ENCODE measurements around the gene CMBL. TPM values are rescaled to one million over a fixed set of nuclear protein-coding genes. Genes with fewer than 3 reads are reported as not detected.
A peak's percentile ranks its signal among the peaks of the same experiment; 100 is the strongest.

The CMBL gene
- polyA plus RNA-seq, 3 donors, result 0.39 to 5.4 TPM; not detected in 1

DNA sequence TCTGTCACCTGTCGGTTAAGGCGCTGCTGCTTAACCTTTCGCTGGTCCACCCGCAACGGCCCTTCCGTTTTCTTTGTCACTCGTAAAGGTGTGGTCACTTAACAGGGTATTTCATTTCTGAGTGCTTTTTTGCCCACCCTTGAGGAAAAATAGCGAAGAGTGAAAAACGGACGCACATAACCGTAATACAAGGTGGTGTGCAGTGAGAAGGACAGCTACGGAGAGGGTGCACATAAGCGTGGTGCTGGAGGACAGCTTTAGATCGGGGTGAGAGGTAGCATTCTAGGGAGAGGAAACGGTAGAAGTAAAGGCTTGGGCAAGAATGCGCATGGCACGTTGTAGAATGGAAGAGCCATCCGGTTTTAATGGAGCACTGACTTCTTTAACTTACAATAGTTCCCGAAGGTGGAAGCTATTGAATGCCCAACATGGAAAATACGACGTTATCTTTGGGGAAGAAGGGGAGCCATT, 56.9 kb downstream of the CMBL start:
- peaks cover 20 to 31% of the 10 kb centered on the region in 2 donors for H3K36me3 Mint-ChIP-seq
- Histone ChIP-seq H3K27me3 (ENCODE audit: control insufficient read depth in 2 of 2, insufficient read depth in 2 of 2, low read length in 2 of 2) (no peaks in the 10 kb centered on the region), H3K4me1 (ENCODE audit: control insufficient read depth in 1 of 2, insufficient read depth in 2 of 2, low read length in 2 of 2) (peaks cover 24 to 33% of the 10 kb centered on the region in 2 donors), H3K36me3 (replicated peaks in 1 of 2; ENCODE audit: control insufficient read depth in 1 of 2, insufficient read depth in 2 of 2, low read length in 2 of 2) (peaks cover 18 to 25% of the 10 kb centered on the region in 2 donors), H3K79me2 (ENCODE audit: insufficient read depth, low read length) (peaks cover 90% of the 10 kb centered on the region), H3K9ac (ENCODE audit: insufficient read depth, low read length, poor library complexity, severe bottlenecking) (peak overlapping the region; percentile 90), H3K27ac (ENCODE audit: low read depth in 1 of 2, low read length in 2 of 2) (peak overlapping the region; percentile 85 to 99), H2AFZ (ENCODE audit: insufficient read depth, low read depth, low read length, poor library complexity, severe bottlenecking) (peak overlapping the region; percentile 88), H4K20me1 (ENCODE audit: insufficient read depth, low read length) (peaks cover 55% of the 10 kb centered on the region), H3K4me3 (replicated peaks in 1 of 3; ENCODE audit: low read depth in 2 of 3, low read length in 3 of 3) (peak overlapping the region; percentile 88 to 92 (median 89)), H3K9me3 (replicated peaks in 1 of 2; ENCODE audit: control insufficient read depth in 1 of 2, insufficient read depth in 1 of 2, low read length in 2 of 2) (no peaks in the 10 kb centered on the region), H3K4me2 (replicated peaks; ENCODE audit: extremely low read depth, low read length, poor library complexity, severe bottlenecking) (peak overlapping the region; percentile 100)
- intact Hi-C loops (cut with micrococcal nuclease), result loop anchor here in 1 of 2 donors (10.0 kb wide), 1 partner anchor 174 kb away; no protein-coding TSS in a partner anchor
- peaks cover 29% of the 10 kb centered on the region for H3K4me1 Mint-ChIP-seq
- peak overlapping the region; percentile 60 to 100 (median 98) for H3K27ac Mint-ChIP-seq
- TF ChIP-seq CTCF (IDR thresholded peaks at IDR 0.05), result no peak
- peak overlapping the region; percentile 91 to 96 for H3K4me3 Mint-ChIP-seq
- H3K9me3 Mint-ChIP-seq, result no peaks in the 10 kb centered on the region
- peak in 1 of 3 donors; percentile 12 for DNase-seq
- H3K27me3 Mint-ChIP-seq (ENCODE audit: low read depth in 3 of 3), result peaks cover 0 to 5% (median 1%) of the 10 kb centered on the region in 3 donors
- 0% methylated on average over 17 of the region's 21 CpGs for WGBS (ENCODE audit: insufficient coverage)

DNA sequence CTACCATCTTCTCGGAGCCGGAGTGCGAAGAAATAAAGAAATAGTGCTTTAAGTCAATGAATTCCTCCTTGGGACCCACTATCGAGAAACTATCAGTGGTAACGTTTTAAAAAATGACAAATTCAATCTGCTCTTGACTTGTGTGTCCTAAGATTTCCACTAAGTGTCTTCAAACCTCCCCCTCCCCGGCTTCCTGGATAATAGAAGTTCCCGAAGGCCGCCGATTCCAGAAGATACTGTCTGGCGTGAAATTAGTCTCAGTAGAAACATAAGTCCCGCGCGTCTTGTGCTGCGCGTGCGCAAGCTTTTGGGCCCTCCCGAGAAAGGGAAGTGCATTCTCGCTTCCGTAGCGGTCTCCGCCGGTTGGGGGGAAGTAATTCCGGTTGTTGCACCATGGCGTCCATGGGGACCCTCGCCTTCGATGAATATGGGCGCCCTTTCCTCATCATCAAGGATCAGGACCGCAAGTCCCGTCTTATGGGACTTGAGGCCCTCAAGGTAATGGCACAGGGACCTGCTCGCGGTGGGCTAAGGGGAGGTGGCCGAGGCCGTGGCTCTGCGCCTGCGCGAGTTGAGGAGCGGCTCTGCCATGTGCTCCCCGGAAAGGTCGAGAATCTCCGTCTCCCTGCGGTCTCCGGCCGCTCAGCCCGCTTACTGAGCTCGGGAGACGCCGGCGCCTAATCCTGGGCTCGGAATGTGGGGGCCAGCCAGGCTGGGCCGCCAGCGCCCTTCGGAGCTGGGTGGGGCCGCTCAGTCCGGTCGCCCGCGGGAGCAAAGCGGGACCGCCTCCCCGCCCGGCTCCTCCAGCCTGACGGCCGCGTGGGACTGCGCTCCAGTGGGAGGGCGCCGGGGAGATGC, 57.5 kb downstream of the CMBL start, which contains the start of gene CCT5:
TSS of gene CCT5 (plus strand) at position 333 of the 858 bp plus-strand sequence. CDS start at position 394, 61 bp downstream.
- Histone ChIP-seq H3K36me3 (replicated peaks in 1 of 2; ENCODE audit: control insufficient read depth in 1 of 2, insufficient read depth in 2 of 2, low read length in 2 of 2) (peaks cover 12 to 18% of the 10 kb centered on the region in 2 donors), H3K4me1 (ENCODE audit: control insufficient read depth in 1 of 2, insufficient read depth in 2 of 2, low read length in 2 of 2) (peaks cover 24 to 33% of the 10 kb centered on the region in 2 donors), H3K4me3 (replicated peaks in 1 of 3; ENCODE audit: low read depth in 2 of 3, low read length in 3 of 3) (peak within 1 kb of the TSS; percentile 88 to 92 (median 89)), H3K27ac (ENCODE audit: low read depth in 1 of 2, low read length in 2 of 2) (peak within 1 kb of the TSS; percentile 85 to 99), H4K20me1 (ENCODE audit: insufficient read depth, low read length) (peaks cover 48% of the 10 kb centered on the region), H3K79me2 (ENCODE audit: insufficient read depth, low read length) (peaks cover 87% of the 10 kb centered on the region), H3K27me3 (ENCODE audit: control insufficient read depth in 2 of 2, insufficient read depth in 2 of 2, low read length in 2 of 2) (no peaks in the 10 kb centered on the region), H3K9me3 (replicated peaks in 1 of 2; ENCODE audit: control insufficient read depth in 1 of 2, insufficient read depth in 1 of 2, low read length in 2 of 2) (no peaks in the 10 kb centered on the region), H3K4me2 (replicated peaks; ENCODE audit: extremely low read depth, low read length, poor library complexity, severe bottlenecking) (peak within 1 kb of the TSS; percentile 100), H2AFZ (ENCODE audit: insufficient read depth, low read depth, low read length, poor library complexity, severe bottlenecking) (peak within 1 kb of the TSS; percentile 88), H3K9ac (ENCODE audit: insufficient read depth, low read length, poor library complexity, severe bottlenecking) (peak within 1 kb of the TSS; percentile 90)
- peaks cover 29% of the 10 kb centered on the region for H3K4me1 Mint-ChIP-seq
- peak within 1 kb of the TSS; percentile 91 to 96 for H3K4me3 Mint-ChIP-seq
- whole genome bisulfite sequencing (ENCODE audit: insufficient coverage), result under 1% methylated on average over 63 of the region's 67 CpGs
- intact Hi-C loops (cut with micrococcal nuclease), result loop anchor here (5.0 to 10.0 kb wide), 2 partner anchors 102 to 175 kb away; partner anchors contain the start of gene MARCHF6 (in 1 of the 2)
- H3K27me3 Mint-ChIP-seq (ENCODE audit: low read depth in 3 of 3), result peaks cover 0 to 5% (median 1%) of the 10 kb centered on the region in 3 donors
- DNase-seq, result peak; percentile 97 to 99 (median 98)
- peak within 1 kb of the TSS; percentile 96 to 100 (median 99) for H3K27ac Mint-ChIP-seq
- no peak for TF ChIP-seq CTCF (IDR thresholded peaks at IDR 0.05)
- peaks cover 13 to 24% of the 10 kb centered on the region in 2 donors for H3K36me3 Mint-ChIP-seq
- H3K9me3 Mint-ChIP-seq, result no peaks in the 10 kb centered on the region
